HG03039 (cell line): ENCODE results near the gene RPP30.
"Not testable (repeated sequence)": the region's sequence is repeated elsewhere in the genome, so short reads cannot be mapped to it uniquely, and the experiment has no call there.

Experiments used
- ATAC-seq: cut with Tn5 transposase; IDR thresholded peaks from one replicate; pipeline ENCODE4 v1.9.1; 2021; ENCODE audit warnings: mild to moderate bottlenecking, moderate library complexity; ENCODE audit not compliant: unreplicated experiment

Gene RPP30

DNA sequence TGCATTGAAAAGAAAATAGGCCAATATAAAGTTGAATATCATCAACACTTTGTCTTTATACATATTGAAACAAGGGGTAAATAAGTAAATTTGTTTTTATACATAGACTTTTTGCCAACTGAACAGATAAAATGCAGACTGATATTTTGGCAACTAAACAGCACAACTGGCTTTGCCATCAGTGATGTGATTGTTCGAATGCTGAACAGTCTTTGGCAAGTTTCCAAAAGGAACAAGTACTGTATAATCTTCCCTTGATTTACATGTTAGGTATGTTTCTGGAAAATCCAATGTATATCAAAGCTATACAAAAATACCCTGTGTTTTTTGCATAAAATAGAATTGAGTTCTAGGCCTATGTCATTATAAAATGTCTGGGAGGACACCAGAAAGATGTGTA is 67.3 kb downstream of the RPP30 start:
- ATAC-seq = no peak

DNA sequence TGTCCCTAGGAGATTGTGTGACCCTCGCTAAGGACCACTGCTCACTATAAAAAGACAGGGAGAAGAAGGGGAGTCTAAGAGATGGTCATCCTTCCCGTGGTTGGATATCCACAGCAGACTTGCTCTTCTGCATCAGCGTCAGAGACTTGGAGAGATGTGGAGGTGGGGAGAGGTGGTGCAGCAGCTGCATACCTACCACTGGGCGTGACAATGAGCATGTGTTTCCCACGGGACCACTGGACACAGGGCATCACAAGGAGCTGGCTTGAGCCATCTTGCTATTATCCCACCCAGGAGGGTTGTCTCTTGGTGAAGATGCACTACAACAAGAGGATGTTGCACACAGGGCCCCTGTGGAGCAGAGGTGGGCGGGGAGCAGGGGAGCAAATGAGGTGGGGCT is 67.9 kb downstream of the RPP30 start:
- ATAC-seq = no peak

- ATAC-seq = not testable (repeated sequence)
Observed at GRCh38 chr10:90942980-90943379, 71.2 kb downstream of the RPP30 start.

DNA sequence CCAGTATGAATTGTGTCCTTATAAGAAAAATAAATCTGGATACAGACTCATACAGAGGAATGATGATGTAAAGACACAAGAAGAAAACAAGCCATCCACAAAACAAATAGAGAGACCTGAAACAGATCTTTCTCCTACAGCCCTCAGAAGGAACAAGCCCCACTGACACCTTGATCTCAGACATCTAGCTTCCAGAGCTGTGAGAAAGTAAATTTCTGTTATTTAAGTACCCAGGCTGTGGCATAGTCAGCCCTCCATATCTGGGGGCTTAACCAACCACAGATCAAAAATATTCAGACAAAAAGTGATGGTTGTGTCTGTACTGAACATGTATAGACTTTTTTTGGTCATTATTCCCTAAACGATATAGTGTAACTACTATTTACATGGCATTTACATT is 73.0 kb downstream of the RPP30 start:
- ATAC-seq = no peak

DNA sequence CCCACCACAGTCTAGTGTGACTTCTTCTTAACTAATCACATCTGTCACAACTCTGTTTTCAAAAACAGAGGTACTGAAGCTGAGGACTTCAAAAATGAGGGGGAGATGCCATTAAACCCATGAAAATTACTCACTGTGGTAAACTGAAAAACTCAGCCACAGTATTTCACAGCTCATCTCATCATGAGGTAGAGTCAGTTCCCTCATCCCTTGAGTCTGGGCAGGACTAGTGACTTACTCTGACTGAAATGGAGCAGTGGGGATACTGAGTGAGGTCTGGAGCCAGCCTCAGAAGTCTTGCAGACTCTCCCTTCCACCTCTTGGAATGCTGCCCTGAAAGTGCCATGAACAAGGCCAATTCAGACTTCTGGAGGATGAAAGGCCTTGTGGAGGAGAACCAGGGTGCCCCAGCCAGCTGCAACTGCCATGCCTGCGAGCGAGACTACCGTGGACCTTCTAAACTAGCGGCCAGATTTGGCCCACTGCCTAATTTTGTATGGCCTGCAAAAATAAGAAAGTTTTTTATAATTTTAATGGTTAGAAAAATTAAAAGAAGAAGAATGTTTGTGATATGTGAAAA is 73.8 kb downstream of the RPP30 start:
- no peak for ATAC-seq

- ATAC-seq = no peak
Observed at GRCh38 chr10:90947030-90947960, 75.5 kb downstream of the RPP30 start.
